GM12878 (cell line): ENCODE data around the gene TMIGD2. TPM values are rescaled to one million over a fixed set of nuclear protein-coding genes. Genes with fewer than 3 reads are reported as not detected.
A peak's percentile ranks its signal among the peaks of the same experiment; 100 is the strongest.
"Not testable (repeated sequence)": the region's sequence is repeated elsewhere in the genome, so short reads cannot be mapped to it uniquely, and the experiment has no call there.

Experiments used
- ATAC-seq: fragments of 200-7000 bp; cut with Tn5 transposase; 3 replicates; pipeline ENCODE4 v1.9.1; 2020; ENCODE audit warnings: mild to moderate bottlenecking, moderate library complexity
- BruUV-seq: library from RNA; stranded (reverse); fragments of 400-500 nt; replicated peaks from 2 replicates; lab custom pipeline; 2021; lab: Mats Ljungman, UMichigan
- CTCF ChIA-PET: fragments of 300-600 bp; sonication (Branson Sonifier 250); formaldehyde crosslinking; extraction: SDS; loops from one replicate; lab custom pipeline; 2021; ENCODE audit warnings: inconsistent platforms; lab: Yijun Ruan, JAX
- POLR2A ChIA-PET: fragments of 350-600 bp; formaldehyde crosslinking; extraction: SDS; loops from one replicate; lab custom pipeline; 2021; ENCODE audit warnings: inconsistent platforms; lab: Charles Lee
- RAD21 ChIA-PET: fragments of 300-600 bp; sonication (Branson Sonifier 250); formaldehyde crosslinking; loops from one replicate; lab custom pipeline; 2023; ENCODE audit warnings: antibody characterized with exemption; ENCODE audit not compliant: unreplicated experiment; lab: Charles Lee
- SMC1A ChIA-PET: fragments of 300-600 bp; sonication (Branson Sonifier 250); formaldehyde crosslinking; loops from one replicate; lab custom pipeline; 2023; ENCODE audit not compliant: unreplicated experiment, uncharacterized antibody; lab: Charles Lee
- DNase-seq: peaks from one replicate; pipeline ENCODE4 v3.0.0-alpha.2; 2011; ENCODE audit warnings: low read depth, low spot score
- FAIRE-seq: peaks from 3 replicates; lab custom pipeline; 2011; peaks lifted over from hg19 to GRCh38; lab: Jason Lieb, UNC
- H2AFZ ChIP-seq: 2 replicates; pipeline ENCODE4 v1.6.0; 2011; ENCODE audit warnings: low read depth, low read length, control low read depth; ENCODE audit not compliant: control insufficient read depth
- H3K27ac ChIP-seq: 2 replicates; pipeline ENCODE4 v1.5.1; 2011; ENCODE audit warnings: control low read depth; ENCODE audit not compliant: control insufficient read depth, insufficient read depth
- H3K27me3 ChIP-seq, 2 experiments: replicated peaks in 1 of 2; 2 replicates each; pipeline versions ENCODE4 v1.6.0 to v1.6.1; 2011; ENCODE audit warnings: low read length in 1 of 2; ENCODE audit not compliant: control insufficient read depth in 2 of 2, insufficient read depth in 2 of 2
- H3K36me3 ChIP-seq, 2 experiments: 2 replicates each; pipeline ENCODE4 v1.5.1; 2011; ENCODE audit warnings: low read length in 1 of 2; ENCODE audit not compliant: control insufficient read depth in 2 of 2, insufficient read depth in 2 of 2
- H3K4me1 ChIP-seq: 2 replicates; pipeline ENCODE4 v1.6.1; 2011; ENCODE audit warnings: mild to moderate bottlenecking, low read length, moderate library complexity, mixed read lengths; ENCODE audit not compliant: control insufficient read depth, insufficient read depth
- H3K4me2 ChIP-seq: 2 replicates; pipeline ENCODE4 v1.6.0; 2011; ENCODE audit warnings: control low read depth; ENCODE audit not compliant: control insufficient read depth, insufficient read depth
- H3K4me3 ChIP-seq: fragments of 200-600 bp; sonication (generic); 2 replicates; pipeline ENCODE4 v1.5.1; 2016
- H3K79me2 ChIP-seq: 2 replicates; pipeline ENCODE4 v1.6.0; 2011; ENCODE audit warnings: low read length; ENCODE audit not compliant: control insufficient read depth, insufficient read depth
- H3K9ac ChIP-seq: 2 replicates; pipeline ENCODE4 v1.8.0; 2011; ENCODE audit warnings: low read length, control low read depth, mixed read lengths; ENCODE audit not compliant: control insufficient read depth, insufficient read depth
- H3K9me3 ChIP-seq: replicated peaks from 3 replicates; pipeline ENCODE4 v1.5.1; 2011; ENCODE audit warnings: mild to moderate bottlenecking, low read length; ENCODE audit not compliant: control insufficient read depth, insufficient read depth
- H4K20me1 ChIP-seq: 2 replicates; pipeline ENCODE4 v1.6.0; 2011; ENCODE audit not compliant: control insufficient read depth, insufficient read depth
- BCLAF1 ChIP-seq: fragments of 450-650 bp; IDR thresholded peaks from 2 replicates; pipeline ENCODE4 v1.6.1; 2017; ENCODE audit warnings: antibody characterized with exemption, mild to moderate bottlenecking, moderate library complexity
- YY1 ChIP-seq: IDR thresholded peaks from 2 replicates; pipeline ENCODE4 v1.6.1; 2011; ENCODE audit warnings: low read depth, mild to moderate bottlenecking, low read length
- ZNF384 ChIP-seq: IDR thresholded peaks from 2 replicates; pipeline ENCODE4 v1.6.1; 2012; ENCODE audit warnings: low read depth, mild to moderate bottlenecking, low read length, improper control_type of control experiment, borderline replicate concordance
- ZZZ3 ChIP-seq: IDR thresholded peaks from 2 replicates; pipeline ENCODE4 v1.6.1; 2011; ENCODE audit warnings: low read depth; ENCODE audit not compliant: control insufficient read depth, insufficient read length
- WGBS: methylation state at CpG from one replicate; pipeline ENCODE4 v1.1.6; 2016; ENCODE audit warnings: low lambda C conversion rate; ENCODE audit not compliant: insufficient replicate concordance, insufficient coverage; ENCODE audit errors: missing lambda C conversion rate; 5-methylcytosine and 5-hydroxymethylcytosine counted together
- in situ Hi-C: fragments of 300-500 bp; cut with MboI; formaldehyde crosslinking; loops from 9 replicates; pipeline ENCODE4 v1.14.3; 2018; ENCODE audit warnings: mixed read lengths
- intact Hi-C: fragments of 100-400 bp; cut with micrococcal nuclease; formaldehyde crosslinking; loops from one replicate; pipeline ENCODE4 v1.14.2; 2022; ENCODE audit not compliant: unreplicated experiment
- polyA plus RNA-seq, 11 experiments: library from polyadenylated mRNA; depleted of rRNA in 4 of 11; unstranded in 6 of 11; stranded (reverse) in 5 of 11; fragments of >200 nt; fragmentation: Nextera tagmentation in 4 of 11; fragmentation: Illumina TruSeq in 1 of 11; extraction: Ambion mirVana in 4 of 11; extraction: Trizol in 1 of 11; gene quantifications; 1 replicate in 1 of 11; 2 replicates in 10 of 11; pipeline versions ENCODE4 v1.2.1 to v1.2.3, GENCODE V29; 2011 to 2016; ENCODE audit warnings: inconsistent platforms in 2 of 11, missing spikeins in 2 of 11, low read depth in 1 of 11
- total RNA-seq, 4 experiments: library from RNA; depleted of rRNA in 3 of 4; stranded (reverse); fragments of >200 nt in 3 of 4; fragmentation: Illumina TruSeq in 1 of 4; extraction: Trizol in 1 of 4; gene quantifications; 2 replicates each; pipeline versions ENCODE4 v1.2.1 to v1.2.3, GENCODE V29; 2013 to 2021

TMIGD2 gene
- total and polyA plus RNA-seq, 10 of the 15 experiments (the other 5 are each of a cell fraction or from before 2014, with no cell fraction given) = 0.09 to 0.40 (median 0.14) TPM; not detected in 5

- H3K4me1 ChIP-seq = peaks cover 8% of the 10 kb centered on the region; the same call in 1 of the 2 replicates
- H3K9me3 ChIP-seq = no peaks in the 10 kb centered on the region; the same call in 2 of the 3 replicates
- H3K27ac ChIP-seq = no peak overlapping the region
- CTCF ChIA-PET = no interaction called here
- no peak for FAIRE-seq
- SMC1A ChIA-PET = no interaction called here
- RAD21 ChIA-PET = no interaction called here
- POLR2A ChIA-PET = no interaction called here
- H3K36me3 ChIP-seq = no peaks in the 10 kb centered on the region
- no peak overlapping the region for H3K4me2 ChIP-seq
- no peak for ATAC-seq
- H2AFZ ChIP-seq = no peak overlapping the region
- no peaks in the 10 kb centered on the region for H4K20me1 ChIP-seq
- no peak overlapping the region for H3K9ac ChIP-seq
- no peaks in the 10 kb centered on the region; the same call in 1 of the 2 replicates for H3K79me2 ChIP-seq
- no peaks in the 10 kb centered on the region for H3K27me3 ChIP-seq
- intact Hi-C loops = no loop called here
- in situ Hi-C loops = no loop called here
- no TSS peak for BruUV-seq
- no peak overlapping the region for H3K4me3 ChIP-seq
- no peak for TF ChIP-seq ZNF384
- no peak for TF ChIP-seq ZZZ3
- no peak for TF ChIP-seq BCLAF1
- no peak for TF ChIP-seq YY1
- 93% methylated on average over 19 of the region's 19 CpGs for WGBS
- DNase-seq = no peak
Measured at GRCh38 chr19:4329858-4330257, 27.7 kb upstream of the TMIGD2 start.

GRCh38 chr19:4328991-4329681 lies 26.9 kb upstream of the TMIGD2 start:
- BruUV-seq, FAIRE-seq, H3K79me2 ChIP-seq, in situ Hi-C loops, H3K36me3 ChIP-seq, H3K4me1 ChIP-seq, H3K27ac ChIP-seq, SMC1A ChIA-PET, H3K9me3 ChIP-seq, CTCF ChIA-PET, DNase-seq, POLR2A ChIA-PET, intact Hi-C loops, H3K27me3 ChIP-seq, H4K20me1 ChIP-seq, RAD21 ChIA-PET: not testable (repeated sequence)
- ATAC-seq = peak; percentile 68
- H3K4me3 ChIP-seq = peak overlapping the region; percentile 75
- 35% methylated on average over 35 of the region's 35 CpGs for WGBS
- peak overlapping the region; percentile 40; the same call in 1 of the 2 replicates for H2AFZ ChIP-seq
- H3K4me2 ChIP-seq = peak overlapping the region; percentile 31
- peak overlapping the region; percentile 55 for H3K9ac ChIP-seq
